PC-9 (cell line): ENCODE data around the gene ASIC5.

Experiments used
- EZH2 ChIP-seq: fragments of 200-600 bp; sonication (generic); IDR thresholded peaks from 2 replicates; pipeline ENCODE4 v1.8.0; 2017; ENCODE audit warnings: antibody characterized with exemption, low read depth
- TF ChIP-seq, protein P1 (sequence below): fragments of 200-600 bp; sonication (generic); conservative IDR thresholded peaks from 2 replicates; pipeline ENCODE4 v1.6.1; 2017; ENCODE audit warnings: mixed run types, antibody characterized with exemption, mild to moderate bottlenecking, moderate library complexity

DNA sequence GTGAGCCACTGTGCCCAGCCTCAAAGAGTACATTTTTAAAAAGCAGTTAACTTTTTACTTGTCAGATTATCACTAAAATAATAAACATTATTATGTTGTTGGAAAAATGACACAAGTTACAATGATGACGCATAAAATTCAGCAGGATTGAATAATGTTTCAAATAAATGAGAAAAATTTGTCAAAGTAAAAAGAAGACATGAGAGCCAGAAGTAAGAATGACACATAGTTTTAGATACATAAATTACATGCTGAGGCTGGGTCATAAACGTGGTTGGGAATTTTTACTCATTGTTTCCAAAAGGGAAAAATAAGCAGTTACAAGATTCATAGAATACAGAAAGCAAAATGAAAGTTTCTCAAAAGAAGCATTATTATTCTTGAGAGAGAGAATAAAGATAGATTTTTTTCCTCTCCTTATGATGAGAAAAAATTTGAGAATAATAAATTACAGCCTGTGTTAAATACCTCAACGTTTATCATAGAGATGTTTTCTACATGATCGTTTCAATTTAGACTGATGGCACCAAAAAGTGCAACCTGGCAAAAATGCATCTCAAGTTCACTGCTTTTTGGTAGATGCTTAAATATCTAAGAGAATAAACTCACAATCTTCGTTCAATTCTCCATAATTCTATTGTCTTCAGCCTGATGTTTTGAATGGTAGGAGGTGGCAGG, 66.8 kb downstream of the ASIC5 start:
- TF ChIP-seq, protein P1, sequence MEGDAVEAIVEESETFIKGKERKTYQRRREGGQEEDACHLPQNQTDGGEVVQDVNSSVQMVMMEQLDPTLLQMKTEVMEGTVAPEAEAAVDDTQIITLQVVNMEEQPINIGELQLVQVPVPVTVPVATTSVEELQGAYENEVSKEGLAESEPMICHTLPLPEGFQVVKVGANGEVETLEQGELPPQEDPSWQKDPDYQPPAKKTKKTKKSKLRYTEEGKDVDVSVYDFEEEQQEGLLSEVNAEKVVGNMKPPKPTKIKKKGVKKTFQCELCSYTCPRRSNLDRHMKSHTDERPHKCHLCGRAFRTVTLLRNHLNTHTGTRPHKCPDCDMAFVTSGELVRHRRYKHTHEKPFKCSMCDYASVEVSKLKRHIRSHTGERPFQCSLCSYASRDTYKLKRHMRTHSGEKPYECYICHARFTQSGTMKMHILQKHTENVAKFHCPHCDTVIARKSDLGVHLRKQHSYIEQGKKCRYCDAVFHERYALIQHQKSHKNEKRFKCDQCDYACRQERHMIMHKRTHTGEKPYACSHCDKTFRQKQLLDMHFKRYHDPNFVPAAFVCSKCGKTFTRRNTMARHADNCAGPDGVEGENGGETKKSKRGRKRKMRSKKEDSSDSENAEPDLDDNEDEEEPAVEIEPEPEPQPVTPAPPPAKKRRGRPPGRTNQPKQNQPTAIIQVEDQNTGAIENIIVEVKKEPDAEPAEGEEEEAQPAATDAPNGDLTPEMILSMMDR: no peak
- TF ChIP-seq EZH2: no peak
